HG02981 (cell line): ENCODE results near the gene TLE2.
"Not testable (repeated sequence)": the region's sequence is repeated elsewhere in the genome, so short reads cannot be mapped to it uniquely, and the experiment has no call there.

Experiments used
- ATAC-seq: cut with Tn5 transposase; IDR thresholded peaks from one replicate; pipeline ENCODE4 v1.9.1; 2021; ENCODE audit warnings: mild to moderate bottlenecking, moderate library complexity; ENCODE audit not compliant: unreplicated experiment

Gene TLE2

DNA sequence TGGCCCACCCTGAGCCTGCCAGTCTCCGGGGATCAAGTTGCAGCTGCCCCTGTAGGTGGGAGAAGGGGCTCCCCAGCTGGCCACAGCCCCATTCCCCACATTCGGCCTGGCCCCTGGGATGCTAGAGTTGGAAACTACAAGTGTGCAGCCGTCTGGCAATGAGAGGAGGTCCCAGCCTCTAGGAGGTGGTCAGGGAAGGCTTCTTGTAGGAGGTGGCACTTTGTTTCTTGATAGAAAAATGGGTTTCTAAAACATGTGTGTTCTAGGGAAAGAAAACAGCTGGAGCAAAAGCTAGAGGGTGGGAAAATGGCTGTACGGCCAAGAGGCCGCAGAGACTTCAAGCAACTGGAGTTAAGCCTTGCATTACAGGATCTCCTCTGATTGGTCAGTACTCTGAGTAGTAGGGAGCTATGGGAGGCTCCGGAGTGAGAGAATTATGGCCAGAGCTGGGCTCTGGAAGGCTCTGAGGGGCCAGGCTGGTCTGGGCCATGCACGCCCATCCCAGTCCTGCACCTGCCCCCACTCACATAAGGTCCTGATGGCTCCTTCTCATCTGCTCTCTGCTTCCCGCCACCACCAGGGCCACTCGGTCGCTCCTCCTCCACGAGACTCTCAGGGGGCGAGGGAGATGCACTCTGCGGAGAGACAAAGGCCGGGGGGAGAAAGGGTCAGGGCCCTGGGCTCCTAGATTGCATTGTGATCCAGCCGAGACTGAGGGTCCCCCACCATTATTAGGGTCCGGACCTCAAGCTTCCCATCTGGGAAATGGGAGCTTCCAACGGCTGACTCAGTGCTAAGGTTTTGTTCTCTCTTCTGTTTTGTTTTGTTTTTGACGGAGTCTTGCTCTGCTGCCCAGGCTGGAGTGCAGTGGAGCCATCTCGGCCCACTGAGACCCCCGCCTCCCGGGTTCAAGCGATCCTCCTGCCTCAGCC lies 13.7 kb downstream of the TLE2 start:
- no peak for ATAC-seq

DNA sequence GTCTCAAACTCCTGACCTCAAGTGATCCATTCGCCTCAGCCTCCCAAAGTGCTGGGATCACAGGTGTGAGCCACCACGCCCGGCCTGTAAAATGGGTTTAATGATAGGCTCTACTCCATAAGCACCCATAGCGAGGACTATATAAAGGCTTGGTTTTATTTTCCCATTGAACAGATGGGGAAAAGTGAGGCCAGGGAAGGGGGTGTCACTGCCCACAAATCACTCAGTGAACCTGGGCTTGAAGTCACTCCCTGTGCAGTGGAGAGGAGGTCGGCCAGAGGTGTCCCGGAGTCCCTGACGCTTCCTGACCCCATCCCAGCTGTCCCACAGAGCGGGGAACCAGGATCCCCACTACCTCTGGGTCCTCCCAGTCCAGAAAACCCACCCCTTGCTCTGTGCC lies 14.9 kb downstream of the TLE2 start:
- ATAC-seq: no peak

DNA sequence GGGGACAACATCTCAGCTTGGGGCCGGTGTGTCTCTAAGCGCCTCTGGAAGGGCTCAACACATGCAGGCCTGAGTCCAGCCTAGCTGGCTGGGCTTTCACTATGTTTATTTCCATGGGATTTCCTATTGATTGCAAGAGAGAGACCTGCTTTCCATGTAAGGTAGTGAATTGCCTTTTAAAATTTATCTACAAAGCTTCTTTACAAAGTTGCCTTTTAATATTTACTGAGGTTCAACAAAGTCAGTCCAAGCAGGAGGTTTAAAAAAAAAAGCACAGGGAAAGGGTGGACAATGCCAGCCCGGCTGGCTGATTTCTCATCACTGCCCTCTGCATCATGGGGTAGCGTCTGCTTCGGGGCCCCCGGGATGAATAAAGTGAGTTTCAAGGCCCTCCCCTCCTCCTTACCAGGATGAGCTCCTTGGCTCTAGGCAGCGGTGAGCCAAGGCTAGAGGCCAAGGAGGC lies 15.8 kb downstream of the TLE2 start:
- ATAC-seq: no peak

DNA sequence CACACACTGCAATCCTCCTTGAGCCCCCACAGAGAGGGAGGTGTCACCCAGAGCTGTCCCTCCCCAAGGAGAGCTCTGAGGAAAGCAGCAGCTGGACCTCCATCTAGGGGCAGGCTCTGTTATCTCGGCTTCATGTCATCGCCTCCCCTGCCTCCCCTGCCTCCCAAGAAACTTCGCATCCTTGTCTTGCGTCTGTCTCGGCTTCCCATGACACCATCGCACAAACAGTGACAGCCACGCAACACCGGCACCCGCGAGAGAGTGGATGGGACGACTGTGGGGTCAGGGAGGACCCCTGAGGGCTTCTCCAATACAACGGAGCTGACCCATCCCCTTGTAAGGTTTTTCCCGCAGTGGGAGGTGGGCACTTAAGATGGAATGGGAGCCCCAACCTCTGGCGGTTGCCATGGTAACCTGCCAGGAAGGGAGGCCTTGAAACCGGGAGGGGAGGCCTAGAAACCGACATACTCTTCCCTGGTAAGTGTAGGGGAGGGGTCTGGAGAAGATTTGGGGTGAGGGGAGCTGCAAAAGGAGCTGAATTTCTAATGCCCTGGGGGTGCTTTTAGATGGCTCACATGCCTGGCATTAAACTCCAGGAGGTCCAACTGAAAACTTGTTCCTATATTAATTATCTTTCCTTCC lies 16.3 kb downstream of the TLE2 start:
- ATAC-seq: no peak

DNA sequence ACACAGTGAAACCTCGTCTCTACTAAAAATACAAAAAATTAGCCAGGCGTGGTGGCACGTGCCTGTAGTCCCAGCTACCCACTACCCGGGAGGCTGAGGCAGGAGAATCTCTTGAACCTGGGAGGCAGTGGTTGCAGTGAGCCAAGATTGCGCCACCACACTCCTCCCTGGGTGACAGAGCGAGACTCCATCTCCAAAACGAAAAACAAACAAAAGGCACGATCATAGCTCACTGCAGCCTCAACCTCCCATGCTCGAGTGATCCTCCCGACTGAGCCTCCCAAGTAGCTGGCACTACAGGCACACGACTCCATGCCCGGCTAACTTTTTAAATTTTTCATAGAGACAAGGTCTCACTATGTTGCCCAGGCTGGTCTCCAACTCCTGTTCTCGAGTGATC lies 17.0 kb downstream of the TLE2 start:
- not testable (repeated sequence) for ATAC-seq

DNA sequence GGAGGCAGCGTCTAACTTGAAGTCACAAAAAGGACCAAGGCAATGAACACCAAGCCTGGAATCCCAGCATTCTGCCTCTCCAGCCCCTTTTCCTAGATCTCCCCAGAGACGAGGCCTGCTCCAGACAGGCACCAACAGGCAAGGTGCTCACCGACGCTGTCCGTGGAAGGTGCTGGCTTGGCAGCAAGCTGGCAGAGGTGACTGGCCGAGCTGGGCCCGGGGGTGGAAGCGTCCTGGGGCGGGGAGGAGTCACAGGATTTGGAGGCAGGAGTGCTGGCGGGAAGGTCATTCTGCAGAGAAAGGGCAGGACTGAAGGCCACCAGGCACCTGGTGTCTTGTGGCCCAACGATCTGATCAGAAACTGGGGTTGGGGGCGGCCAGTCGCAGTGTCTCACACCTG lies 18.2 kb downstream of the TLE2 start:
- ATAC-seq: no peak

DNA sequence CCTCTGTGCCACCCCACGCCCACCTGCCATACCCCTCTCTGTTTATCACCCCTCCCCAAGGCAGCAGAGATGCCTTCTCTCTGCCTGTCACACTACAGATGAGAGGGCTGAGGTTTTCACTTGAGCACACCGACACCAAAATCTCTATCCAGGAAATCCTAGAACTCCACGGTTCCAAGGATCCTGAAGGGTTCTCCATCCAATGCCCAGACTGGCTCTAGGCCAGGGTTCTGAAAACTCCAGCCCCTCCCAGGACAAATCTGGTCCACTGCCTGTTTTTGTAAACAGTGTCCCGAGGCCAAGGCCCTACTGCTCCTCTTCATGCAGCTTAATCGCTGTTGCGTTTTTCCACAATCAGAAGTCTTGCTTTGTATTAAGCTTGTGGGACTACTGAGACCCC lies 20.1 kb downstream of the TLE2 start:
- ATAC-seq: no peak

DNA sequence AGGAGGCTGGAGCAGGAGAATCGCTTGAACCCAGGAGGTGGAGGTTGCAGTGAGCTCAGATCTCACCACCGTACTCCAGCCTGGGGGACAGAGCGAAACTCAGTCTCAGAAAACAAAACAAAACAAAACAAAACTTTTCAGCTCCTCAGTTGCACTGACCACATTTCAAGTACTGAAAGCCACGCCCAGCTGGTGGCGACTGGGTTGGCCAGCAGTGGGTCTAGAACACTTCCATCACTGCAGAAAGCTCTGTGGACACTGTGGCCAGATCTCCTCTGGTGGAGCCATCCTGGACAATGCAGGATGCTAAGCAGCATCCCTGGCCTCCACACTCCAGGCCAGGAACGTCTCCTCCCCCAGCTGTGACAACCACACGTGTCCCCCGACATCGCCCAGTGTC lies 21.1 kb downstream of the TLE2 start:
- ATAC-seq: no peak

DNA sequence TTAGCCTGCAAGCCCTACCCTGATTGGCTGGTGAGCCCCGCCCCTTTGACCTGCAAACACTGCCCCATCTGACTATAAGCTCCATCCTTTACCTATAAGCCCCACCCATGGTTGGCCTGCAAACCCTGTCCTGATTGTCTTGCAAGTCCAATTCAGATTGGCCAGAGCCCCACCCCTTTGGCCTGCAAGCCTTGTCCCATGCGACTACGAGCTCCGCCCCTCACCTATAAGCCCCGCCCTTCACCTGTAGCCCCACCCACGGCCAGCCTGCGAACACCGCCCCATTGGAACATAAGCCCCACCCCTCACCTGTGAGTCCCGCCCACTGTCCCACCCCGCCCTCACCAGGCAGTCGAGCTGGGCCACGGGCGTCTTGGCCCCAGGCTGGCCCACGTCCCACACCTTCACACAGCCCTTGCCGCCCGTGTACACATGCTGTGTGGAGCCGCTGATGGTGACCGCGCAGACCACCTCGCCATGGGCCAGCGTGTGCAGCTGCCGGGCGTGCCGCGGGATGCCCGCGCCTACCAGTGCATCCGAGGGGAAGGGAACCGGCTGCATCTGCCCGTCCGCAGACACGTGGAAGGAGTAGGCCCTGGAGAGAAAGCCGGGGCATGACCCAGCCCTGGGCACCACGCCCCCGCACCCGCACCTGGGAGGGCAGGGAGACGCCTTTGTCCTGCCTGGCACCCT lies 22.9 kb downstream of the TLE2 start:
- ATAC-seq: no peak

DNA sequence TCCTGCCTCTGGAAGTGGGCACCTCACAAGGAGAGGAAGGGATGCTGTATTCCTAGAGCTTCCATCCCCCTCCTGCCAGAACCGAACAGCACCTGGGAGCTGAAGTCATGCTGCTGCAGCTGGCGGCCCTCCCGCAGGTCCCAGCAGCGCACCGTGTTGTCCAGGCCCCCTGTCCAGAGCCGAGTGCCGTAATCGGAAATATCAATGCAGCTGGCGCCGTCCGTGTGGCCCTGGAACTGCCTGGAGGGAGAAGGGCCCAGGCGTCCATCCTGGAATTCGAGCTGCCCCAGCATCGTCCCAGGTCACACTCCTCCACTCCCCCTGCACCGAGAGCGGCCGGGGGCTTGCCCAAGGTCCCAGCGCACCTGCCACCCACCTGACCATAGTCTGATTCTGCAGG lies 23.7 kb downstream of the TLE2 start:
- no peak for ATAC-seq

DNA sequence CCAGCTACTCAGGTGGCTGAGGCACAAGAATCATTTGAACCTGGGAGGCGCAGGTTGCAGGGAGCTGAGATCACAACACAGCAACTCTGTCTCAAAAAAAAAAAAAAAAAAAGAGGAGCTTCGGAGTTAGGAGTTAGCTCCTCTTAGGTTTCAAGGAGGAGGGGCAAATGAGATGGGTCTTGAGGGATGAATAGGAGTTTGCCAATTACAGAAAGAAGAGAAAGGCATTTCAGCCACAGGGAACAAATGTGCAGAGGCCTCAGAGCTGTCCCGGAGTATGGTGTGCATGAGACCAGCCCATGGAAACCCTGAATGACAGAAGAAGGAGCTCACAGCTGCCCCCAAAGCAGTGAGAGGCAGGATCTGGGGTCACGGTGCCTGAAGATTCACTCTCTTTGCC lies 24.6 kb downstream of the TLE2 start:
- no peak for ATAC-seq

DNA sequence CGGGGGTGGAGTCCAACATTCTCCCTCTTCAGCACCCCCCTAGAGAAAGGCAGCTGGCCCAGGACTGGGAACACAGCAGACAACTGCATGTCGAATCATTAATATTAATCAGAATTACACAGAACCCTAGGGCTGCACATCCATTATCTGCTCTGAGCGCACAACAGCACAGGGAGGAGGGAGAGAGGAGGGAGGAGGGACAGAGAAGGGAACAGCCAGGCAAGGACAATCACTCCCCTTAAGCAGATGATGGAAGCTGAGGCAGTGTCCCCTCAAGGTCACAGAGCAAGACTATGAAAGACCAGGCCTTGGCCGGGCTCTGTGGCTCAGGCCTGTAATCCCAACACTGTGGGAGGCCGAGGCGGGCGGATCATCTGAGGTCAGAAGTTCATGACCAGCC lies 26.0 kb downstream of the TLE2 start:
- ATAC-seq: no peak

DNA sequence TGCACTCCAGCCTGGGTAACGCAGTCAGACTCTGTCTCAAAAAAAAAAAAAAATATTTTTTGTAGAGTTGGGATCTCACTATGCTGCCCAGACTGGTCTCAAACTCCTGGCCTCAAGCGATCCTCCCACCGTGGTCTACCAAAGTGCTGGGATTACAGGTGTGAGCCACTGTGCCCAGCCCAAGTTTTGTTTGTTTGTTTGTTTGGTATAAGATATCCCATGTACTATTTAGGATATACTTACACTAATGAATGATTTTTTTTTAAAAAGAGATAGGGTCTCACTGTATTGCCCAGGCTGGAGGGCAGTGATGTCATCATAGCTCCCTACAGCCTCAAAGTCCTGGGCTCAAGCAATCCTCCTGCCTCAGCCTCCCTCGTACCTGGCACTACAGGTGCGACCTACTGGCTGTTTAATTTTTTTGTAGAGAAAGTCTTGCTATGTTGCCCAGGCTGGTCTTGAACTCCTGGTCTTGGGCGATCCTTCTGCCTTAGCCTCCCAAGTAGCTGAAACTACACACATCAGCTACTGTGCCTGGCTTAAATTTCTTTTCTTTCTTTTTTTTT lies 27.8 kb downstream of the TLE2 start:
- no peak for ATAC-seq

DNA sequence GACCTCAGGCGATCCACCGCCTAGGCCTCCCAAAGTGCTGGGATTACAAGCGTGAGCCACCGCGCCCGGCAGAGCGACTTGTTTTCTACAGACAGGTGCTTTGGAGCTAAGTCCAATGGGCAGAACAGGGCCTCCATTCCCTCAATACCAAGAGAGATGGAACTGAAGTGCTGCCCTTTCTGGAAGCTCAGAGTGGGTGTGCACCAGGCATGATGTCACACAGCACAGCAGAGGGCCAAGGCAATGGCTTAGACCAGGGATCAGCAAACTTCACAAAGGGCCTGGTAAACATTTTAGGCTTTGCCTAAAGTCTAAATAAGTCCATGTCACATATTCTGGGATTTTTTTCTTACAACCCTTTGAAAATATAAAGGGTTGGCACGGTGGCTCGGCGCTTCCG lies 30.4 kb downstream of the TLE2 start:
- ATAC-seq: no peak

DNA sequence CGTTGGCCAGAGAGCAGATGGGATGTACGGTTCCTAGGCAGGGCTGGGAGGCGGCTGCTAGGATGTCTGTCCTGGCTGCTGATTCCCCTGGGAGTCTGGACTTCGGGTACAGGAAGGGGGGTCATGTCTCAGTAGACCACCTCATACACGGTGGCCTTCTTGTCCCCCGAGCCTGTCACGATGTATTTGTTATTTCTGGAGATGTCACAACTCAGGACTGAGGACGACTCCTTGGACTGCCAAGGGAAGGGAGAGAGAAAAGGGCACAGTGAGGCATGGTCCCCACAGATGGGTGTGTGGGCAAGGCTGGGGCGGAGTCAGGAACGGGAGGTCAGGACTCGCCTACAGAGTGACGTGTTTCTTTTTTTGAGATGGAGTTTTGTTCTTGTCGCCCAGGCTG lies 31.4 kb downstream of the TLE2 start:
- ATAC-seq: no peak

DNA sequence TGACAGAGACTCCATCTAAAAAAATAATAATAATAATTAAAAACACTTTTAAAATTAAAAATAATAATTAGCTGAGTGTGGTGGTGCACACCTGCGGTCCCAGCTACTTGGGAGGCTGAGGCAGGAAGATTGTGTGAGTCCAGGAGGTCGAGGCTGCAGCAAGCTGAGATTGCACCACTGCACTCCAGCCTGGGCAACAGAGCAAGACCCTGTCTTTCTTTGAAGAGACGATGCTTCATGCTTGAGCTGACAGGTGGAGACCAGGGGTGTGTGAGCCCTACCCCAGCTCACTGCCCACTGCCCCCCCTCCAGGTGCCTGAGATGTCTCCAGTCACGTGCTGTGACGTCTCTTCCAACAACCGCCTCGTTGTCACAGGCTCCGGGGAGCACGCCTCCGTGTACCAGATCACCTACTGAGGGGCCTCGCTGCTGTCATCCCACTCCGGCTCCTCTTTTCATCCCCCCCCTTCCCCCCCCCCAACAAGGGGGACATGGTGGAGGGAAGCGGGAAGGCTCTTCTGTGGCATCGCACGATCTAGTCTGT lies 34.4 kb downstream of the TLE2 start:
- ATAC-seq: no peak

DNA sequence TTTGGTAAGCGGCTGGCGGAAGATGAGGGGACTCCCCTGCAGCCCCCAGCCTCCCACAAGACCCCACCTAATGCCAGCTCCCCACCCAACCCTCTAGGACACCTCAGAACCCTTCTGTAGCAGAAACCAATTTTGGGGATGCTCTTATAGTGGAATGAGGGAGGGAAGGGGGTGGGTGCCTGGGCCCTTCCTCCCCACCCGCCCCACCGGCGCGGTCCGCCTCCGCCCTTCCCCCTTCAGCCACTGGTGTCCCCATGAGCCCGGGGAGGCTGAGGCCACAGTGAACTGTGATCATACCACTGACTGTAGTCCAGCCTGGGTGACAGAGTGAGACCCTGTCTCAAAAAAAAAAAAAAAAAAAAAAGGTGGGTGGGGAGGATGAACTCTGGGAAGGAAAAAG lies 35.5 kb downstream of the TLE2 start:
- ATAC-seq: no peak

DNA sequence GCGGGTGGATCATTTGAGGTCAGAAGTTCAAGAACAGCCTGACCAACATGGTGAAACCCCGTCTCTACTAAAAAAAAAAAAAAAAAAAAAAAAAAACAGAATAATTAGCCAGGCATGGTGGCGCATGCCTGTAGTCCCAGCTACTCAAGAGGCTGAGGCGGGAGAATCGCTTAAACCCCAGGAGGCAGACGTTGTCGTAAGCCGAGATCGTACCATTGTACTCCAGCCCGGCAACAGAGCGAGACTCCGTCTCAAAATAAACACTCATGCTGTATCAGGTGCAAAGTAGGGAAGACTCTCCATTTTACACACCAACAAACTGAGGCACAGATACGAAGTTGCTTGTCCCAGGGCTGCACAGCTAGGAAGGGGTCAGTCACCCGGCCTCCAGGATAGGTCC lies 36.1 kb downstream of the TLE2 start:
- ATAC-seq: no peak

DNA sequence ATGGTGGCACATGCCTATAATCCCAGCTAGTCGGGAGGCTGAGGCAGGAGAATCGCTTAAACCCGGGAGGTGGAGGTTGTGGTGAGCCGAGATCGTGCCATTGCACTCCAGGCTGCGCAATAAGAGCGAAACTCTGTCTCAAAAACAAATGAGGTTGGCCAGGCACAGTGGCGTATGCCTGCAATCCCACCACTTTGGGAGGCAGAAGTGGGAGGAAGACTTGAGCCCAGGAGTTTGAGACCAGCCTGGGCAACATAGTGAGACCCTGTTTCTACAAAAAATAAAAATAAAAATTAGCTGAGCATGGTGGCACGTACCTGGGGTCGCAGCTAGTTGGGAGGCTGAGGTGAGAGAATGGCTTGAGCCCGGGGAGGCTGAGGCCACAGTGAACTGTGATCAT lies 36.7 kb downstream of the TLE2 start:
- not testable (repeated sequence) for ATAC-seq

DNA sequence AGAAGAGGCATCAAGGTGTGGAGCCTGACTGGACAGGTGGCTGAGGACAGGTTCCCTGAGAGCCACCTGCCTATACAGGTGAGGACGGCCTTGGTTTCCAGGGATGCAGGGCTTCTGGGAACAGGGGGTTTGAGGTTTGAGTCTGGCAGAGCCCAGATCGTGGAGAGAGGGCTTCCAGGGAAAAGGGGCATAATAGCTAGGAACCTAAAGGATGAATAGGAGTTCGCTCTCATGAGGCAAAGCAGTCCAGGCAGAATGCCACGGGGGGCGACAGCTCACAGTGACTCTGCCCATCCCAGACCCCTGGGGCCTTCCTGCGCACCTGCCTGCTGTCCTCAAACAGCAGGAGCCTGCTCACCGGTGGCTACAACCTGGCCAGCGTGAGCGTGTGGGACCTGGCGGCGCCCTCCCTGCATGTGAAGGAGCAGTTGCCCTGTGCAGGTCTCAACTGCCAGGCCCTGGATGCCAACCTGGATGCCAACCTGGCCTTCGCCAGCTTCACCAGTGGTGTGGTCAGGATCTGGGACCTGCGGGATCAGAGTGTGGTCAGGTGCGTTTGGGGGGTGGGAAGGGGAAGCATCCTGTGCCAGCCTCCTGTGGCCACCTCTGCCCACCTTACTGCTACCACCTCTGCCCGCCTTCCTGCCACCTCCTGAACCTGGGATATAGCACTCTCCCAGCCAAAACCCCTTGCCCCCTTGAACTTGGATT lies 39.7 kb downstream of the TLE2 start:
- no peak for ATAC-seq

DNA sequence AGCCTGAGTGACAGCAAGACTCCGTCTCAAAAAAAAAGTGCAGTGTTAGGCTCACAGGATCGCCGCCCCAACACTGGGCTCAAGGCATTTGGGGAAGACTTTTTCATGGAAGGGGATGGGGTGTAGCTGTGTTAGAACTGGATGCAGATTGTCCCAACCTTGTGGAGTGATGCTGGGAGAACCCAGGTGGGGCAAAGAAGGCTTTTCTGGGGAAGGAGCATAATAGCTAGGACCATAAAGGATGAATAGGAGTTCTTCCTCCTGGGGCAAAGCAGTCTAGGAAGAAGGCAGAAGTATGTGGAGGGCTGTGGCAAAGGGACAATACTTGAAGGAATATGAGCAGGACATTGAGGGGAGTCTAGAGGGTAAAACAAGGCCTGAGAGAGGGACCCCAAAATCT lies 40.5 kb downstream of the TLE2 start:
- ATAC-seq: no peak
